ENCODE measurements around the gene ART4.

DNA sequence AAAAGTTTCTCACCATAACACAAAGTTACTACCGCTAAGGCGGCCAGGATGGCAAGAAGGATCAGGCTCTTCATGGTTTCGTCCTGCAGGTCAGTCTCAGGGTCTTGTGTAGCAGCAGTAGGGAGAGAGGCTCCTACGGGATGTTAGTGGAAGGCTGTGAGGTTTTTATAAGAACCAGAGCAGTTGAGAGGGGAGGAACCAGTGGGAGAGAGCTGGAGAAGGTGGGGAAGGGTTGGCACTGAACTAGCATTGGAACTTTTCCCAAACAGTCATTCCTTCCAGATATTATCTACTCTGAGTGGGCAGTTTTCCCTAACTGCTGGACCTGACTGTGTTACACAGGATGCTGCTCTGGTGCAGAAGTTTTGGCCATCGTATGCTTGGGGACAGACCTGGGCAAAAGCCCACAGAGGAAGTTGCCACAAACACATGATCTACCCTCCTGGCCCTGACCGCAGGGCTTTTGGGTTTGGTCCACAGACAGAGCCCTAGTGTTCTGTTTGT is 42.4 kb upstream of the ART4 start, which contains the start of gene MGP:
- TF ChIP-seq EZH2 (IDR thresholded peaks at IDR 0.05), result no peak
- TF ChIP-seq, protein P1, sequence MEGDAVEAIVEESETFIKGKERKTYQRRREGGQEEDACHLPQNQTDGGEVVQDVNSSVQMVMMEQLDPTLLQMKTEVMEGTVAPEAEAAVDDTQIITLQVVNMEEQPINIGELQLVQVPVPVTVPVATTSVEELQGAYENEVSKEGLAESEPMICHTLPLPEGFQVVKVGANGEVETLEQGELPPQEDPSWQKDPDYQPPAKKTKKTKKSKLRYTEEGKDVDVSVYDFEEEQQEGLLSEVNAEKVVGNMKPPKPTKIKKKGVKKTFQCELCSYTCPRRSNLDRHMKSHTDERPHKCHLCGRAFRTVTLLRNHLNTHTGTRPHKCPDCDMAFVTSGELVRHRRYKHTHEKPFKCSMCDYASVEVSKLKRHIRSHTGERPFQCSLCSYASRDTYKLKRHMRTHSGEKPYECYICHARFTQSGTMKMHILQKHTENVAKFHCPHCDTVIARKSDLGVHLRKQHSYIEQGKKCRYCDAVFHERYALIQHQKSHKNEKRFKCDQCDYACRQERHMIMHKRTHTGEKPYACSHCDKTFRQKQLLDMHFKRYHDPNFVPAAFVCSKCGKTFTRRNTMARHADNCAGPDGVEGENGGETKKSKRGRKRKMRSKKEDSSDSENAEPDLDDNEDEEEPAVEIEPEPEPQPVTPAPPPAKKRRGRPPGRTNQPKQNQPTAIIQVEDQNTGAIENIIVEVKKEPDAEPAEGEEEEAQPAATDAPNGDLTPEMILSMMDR (IDR thresholded peaks at IDR 0.05), result no peak

Data from neural progenitor cell (in vitro differentiated cells).